ENCODE results near the gene ZBTB17.

Gene ZBTB17

GRCh38 chr1:15945011-15945831 is 30.7 kb downstream of the ZBTB17 start:
- DNase-seq (ENCODE audit: low read depth), result no peak
- TF ChIP-seq, protein P1, sequence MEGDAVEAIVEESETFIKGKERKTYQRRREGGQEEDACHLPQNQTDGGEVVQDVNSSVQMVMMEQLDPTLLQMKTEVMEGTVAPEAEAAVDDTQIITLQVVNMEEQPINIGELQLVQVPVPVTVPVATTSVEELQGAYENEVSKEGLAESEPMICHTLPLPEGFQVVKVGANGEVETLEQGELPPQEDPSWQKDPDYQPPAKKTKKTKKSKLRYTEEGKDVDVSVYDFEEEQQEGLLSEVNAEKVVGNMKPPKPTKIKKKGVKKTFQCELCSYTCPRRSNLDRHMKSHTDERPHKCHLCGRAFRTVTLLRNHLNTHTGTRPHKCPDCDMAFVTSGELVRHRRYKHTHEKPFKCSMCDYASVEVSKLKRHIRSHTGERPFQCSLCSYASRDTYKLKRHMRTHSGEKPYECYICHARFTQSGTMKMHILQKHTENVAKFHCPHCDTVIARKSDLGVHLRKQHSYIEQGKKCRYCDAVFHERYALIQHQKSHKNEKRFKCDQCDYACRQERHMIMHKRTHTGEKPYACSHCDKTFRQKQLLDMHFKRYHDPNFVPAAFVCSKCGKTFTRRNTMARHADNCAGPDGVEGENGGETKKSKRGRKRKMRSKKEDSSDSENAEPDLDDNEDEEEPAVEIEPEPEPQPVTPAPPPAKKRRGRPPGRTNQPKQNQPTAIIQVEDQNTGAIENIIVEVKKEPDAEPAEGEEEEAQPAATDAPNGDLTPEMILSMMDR (IDR thresholded peaks at IDR 0.05; ENCODE audit: low read depth, low read length, missing control alignments), result no peak
- no peak overlapping the region for H3K4me3 ChIP-seq (ENCODE audit: low read depth, low read length)
- in situ Hi-C loops (cut with HindIII; ENCODE audit: low sequenced_read_pairs), result no loop called here

GRCh38 chr1:15944308-15945010 is 31.4 kb downstream of the ZBTB17 start:
- in situ Hi-C loops (cut with HindIII; ENCODE audit: low sequenced_read_pairs), result no loop called here
- H3K4me3 ChIP-seq (ENCODE audit: low read depth, low read length), result no peak overlapping the region
- no peak for DNase-seq (ENCODE audit: low read depth)
- TF ChIP-seq, protein P1 (IDR thresholded peaks at IDR 0.05; ENCODE audit: low read depth, low read length, missing control alignments), result no peak

GRCh38 chr1:15943992-15944307 is 32.0 kb downstream of the ZBTB17 start:
- in situ Hi-C loops (cut with HindIII; ENCODE audit: low sequenced_read_pairs), result no loop called here
- no peak for DNase-seq (ENCODE audit: low read depth)
- H3K4me3 ChIP-seq (ENCODE audit: low read depth, low read length), result no peak overlapping the region
- TF ChIP-seq, protein P1 (IDR thresholded peaks at IDR 0.05; ENCODE audit: low read depth, low read length, missing control alignments), result no peak

DNA sequence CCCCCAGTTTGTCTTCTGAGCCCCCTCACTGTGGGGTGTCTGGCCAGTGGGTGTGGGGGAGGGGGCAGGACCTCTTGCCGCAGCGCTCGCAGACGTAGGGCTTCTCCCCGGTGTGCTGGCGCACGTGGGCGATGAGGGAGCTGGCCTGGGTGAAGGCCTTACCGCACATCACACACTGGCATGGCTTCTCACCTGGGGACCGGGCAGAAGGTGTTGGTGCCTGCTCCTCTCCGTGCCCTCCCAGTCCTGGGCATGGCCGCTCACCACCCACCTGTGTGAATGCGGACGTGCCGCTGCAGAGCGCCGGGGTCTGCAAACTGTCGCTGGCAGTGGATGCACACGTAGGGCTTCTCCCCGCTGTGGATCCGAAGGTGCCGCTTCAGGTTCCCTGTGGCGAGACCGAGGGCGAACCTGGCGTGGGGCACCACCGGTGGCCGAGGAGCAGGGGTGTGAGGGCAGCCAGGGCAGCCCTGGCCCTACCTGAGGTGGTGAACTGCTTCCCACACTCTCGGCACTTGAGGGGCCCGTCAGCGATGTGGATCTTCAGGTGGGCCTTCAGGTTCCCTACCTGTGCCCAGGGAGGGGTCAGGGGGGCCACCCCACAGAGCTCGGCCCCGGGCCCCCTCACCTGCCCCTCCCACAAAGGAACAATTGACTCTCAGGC is 32.4 kb downstream of the ZBTB17 start:
- H3K4me3 ChIP-seq (ENCODE audit: low read depth, low read length), result no peak overlapping the region
- in situ Hi-C loops (cut with HindIII; ENCODE audit: low sequenced_read_pairs), result no loop called here
- DNase-seq (ENCODE audit: low read depth), result no peak
- TF ChIP-seq, protein P1 (IDR thresholded peaks at IDR 0.05; ENCODE audit: low read depth, low read length, missing control alignments), result no peak

GRCh38 chr1:15942661-15943327 is 33.1 kb downstream of the ZBTB17 start:
- in situ Hi-C loops (cut with HindIII; ENCODE audit: low sequenced_read_pairs), result no loop called here
- H3K4me3 ChIP-seq (ENCODE audit: low read depth, low read length), result no peak overlapping the region
- TF ChIP-seq, protein P1 (IDR thresholded peaks at IDR 0.05; ENCODE audit: low read depth, low read length, missing control alignments), result no peak
- DNase-seq (ENCODE audit: low read depth), result no peak

Data from astrocyte of the cerebellum (primary cell).